SK-N-SH (cell line): ENCODE measurements around the gene VMP1. TPM values are rescaled to one million over a fixed set of nuclear protein-coding genes. Genes with fewer than 3 reads are reported as not detected.
A peak's percentile ranks its signal among the peaks of the same experiment; 100 is the strongest.
"Not testable (repeated sequence)": the region's sequence is repeated elsewhere in the genome, so short reads cannot be mapped to it uniquely, and the experiment has no call there.

Source experiments
- CTCF ChIA-PET: fragments of 300-600, 350-600 bp; formaldehyde crosslinking; extraction: SDS; loops from one replicate; lab custom pipeline; 2021; lab: Yijun Ruan, JAX
- POLR2A ChIA-PET: fragments of 350-600 bp; sonication (Branson Sonifier 250); formaldehyde crosslinking; extraction: SDS; loops from one replicate; lab custom pipeline; 2020; ENCODE audit warnings: antibody characterized with exemption, inconsistent platforms; lab: Yijun Ruan, JAX
- DNase-seq: peaks from one replicate; pipeline ENCODE4 v3.0.0; 2012
- H2AFZ ChIP-seq: fragments of 200-600 bp; sonication (generic); 2 replicates; pipeline ENCODE4 v1.8.1; 2016; ENCODE audit warnings: antibody characterized with exemption, mild to moderate bottlenecking, low read depth
- H3F3A ChIP-seq: fragments of 200-600 bp; sonication (generic); replicated peaks from 2 replicates; pipeline ENCODE3; 2016; ENCODE audit warnings: antibody characterized with exemption, mild to moderate bottlenecking; ENCODE audit not compliant: insufficient read depth
- H3K27ac ChIP-seq, 2 experiments: fragments of 200-500 bp in 1 of 2; fragments of 200-600 bp in 1 of 2; sonication (Bioruptor generic) in 1 of 2; sonication (generic), shearing (Covaris generic) in 1 of 2; 2 replicates each; pipeline versions ENCODE4 v1.5.1 to v1.6.1; 2014 to 2016; ENCODE audit warnings: low read depth in 2 of 2, inconsistent platforms in 1 of 2, low read length in 1 of 2, mild to moderate bottlenecking in 1 of 2, mixed read lengths in 1 of 2
- H3K27me3 ChIP-seq: fragments of 200-600 bp; sonication (generic), shearing (Covaris generic); 2 replicates; pipeline ENCODE4 v1.6.1; 2016; ENCODE audit warnings: mixed run types; ENCODE audit not compliant: insufficient read depth
- H3K36me3 ChIP-seq, 2 experiments: fragments of 200-500 bp in 1 of 2; fragments of 200-600 bp in 1 of 2; sonication (Bioruptor generic) in 1 of 2; sonication (generic) in 1 of 2; replicated peaks in 1 of 2; 2 replicates each; pipeline versions ENCODE3 to v1.5.1; 2014 to 2016; ENCODE audit warnings: low read length in 1 of 2, mild to moderate bottlenecking in 1 of 2; ENCODE audit not compliant: insufficient read depth in 2 of 2, control insufficient read depth in 1 of 2
- H3K4me1 ChIP-seq, 2 experiments: fragments of 200-500 bp in 1 of 2; fragments of 200-600 bp in 1 of 2; sonication (Bioruptor generic) in 1 of 2; sonication (generic), shearing (Covaris generic) in 1 of 2; 2 replicates each; pipeline versions ENCODE4 v1.5.1 to v1.6.1; 2014 to 2016; ENCODE audit warnings: low read depth in 1 of 2, low read length in 1 of 2, mixed run types in 1 of 2; ENCODE audit not compliant: insufficient read depth in 2 of 2, control insufficient read depth in 1 of 2
- H3K4me2 ChIP-seq: fragments of 200-600 bp; sonication (generic), shearing (Covaris generic); 2 replicates; pipeline ENCODE4 v1.6.1; 2017; ENCODE audit warnings: mixed run types
- H3K4me3 ChIP-seq, 2 experiments: fragments of 200-500 bp in 1 of 2; fragments of 200-600 bp in 1 of 2; sonication (Bioruptor generic) in 1 of 2; sonication (generic), shearing (Covaris generic) in 1 of 2; 2 replicates each; pipeline versions ENCODE4 v1.5.1 to v1.8.1; 2014 to 2016; ENCODE audit warnings: low read depth in 2 of 2, inconsistent platforms in 1 of 2, low read length in 1 of 2, mild to moderate bottlenecking in 1 of 2, mixed read lengths in 1 of 2, moderate library complexity in 1 of 2
- H3K79me2 ChIP-seq: fragments of 200-600 bp; sonication (generic); 2 replicates; pipeline ENCODE4 v1.8.1; 2017; ENCODE audit warnings: mild to moderate bottlenecking; ENCODE audit not compliant: insufficient read depth
- H3K9ac ChIP-seq: fragments of 200-600 bp; sonication (generic); 2 replicates; pipeline ENCODE4 v1.6.1; 2017; ENCODE audit warnings: mixed run types
- H3K9me2 ChIP-seq: fragments of 200-600 bp; sonication (generic); 2 replicates; pipeline ENCODE4 v1.6.1; 2017; ENCODE audit warnings: mixed run types
- H3K9me3 ChIP-seq: fragments of 200-600 bp; sonication (generic); 2 replicates; pipeline ENCODE4 v1.6.1; 2017; ENCODE audit warnings: mixed run types, mild to moderate bottlenecking, moderate library complexity
- H4K20me1 ChIP-seq: fragments of 200-600 bp; sonication (generic); 2 replicates; pipeline ENCODE4 v1.6.1; 2017; ENCODE audit warnings: mild to moderate bottlenecking, mixed run types; ENCODE audit not compliant: insufficient read depth
- EP300 ChIP-seq, 2 experiments: IDR thresholded peaks; 2 replicates each; pipeline versions ENCODE4 v1.4.0 to v1.6.1; 2012; ENCODE audit warnings: borderline replicate concordance in 1 of 2, low read depth in 1 of 2, low read length in 1 of 2
- FOXM1 ChIP-seq: IDR thresholded peaks from 2 replicates; pipeline ENCODE4 v1.4.0; 2012; ENCODE audit warnings: low read depth, mild to moderate bottlenecking
- GATA2 ChIP-seq: sonication (generic); formaldehyde crosslinking; IDR thresholded peaks from 2 replicates; pipeline ENCODE4 v1.5.0; 2020; ENCODE audit warnings: mild to moderate bottlenecking, missing genetic modification reagents
- JUND ChIP-seq: IDR thresholded peaks from 2 replicates; pipeline ENCODE4 v1.4.0; 2012
- MEF2A ChIP-seq: IDR thresholded peaks from 2 replicates; pipeline ENCODE4 v1.4.0; 2012; ENCODE audit warnings: low read depth, borderline replicate concordance
- MXI1 ChIP-seq: IDR thresholded peaks from 2 replicates; pipeline ENCODE4 v1.6.1; 2012; ENCODE audit warnings: mild to moderate bottlenecking, low read depth, low read length, improper control_type of control experiment
- POLR2AphosphoS5 ChIP-seq: IDR thresholded peaks from 2 replicates; pipeline ENCODE4 v1.6.1; 2012; ENCODE audit warnings: low read depth, low read length
- SIN3A ChIP-seq: IDR thresholded peaks from 2 replicates; pipeline ENCODE4 v1.6.1; 2012; ENCODE audit warnings: low read depth, mild to moderate bottlenecking, low read length, moderate library complexity, borderline replicate concordance
- TAF1 ChIP-seq: IDR thresholded peaks from 2 replicates; pipeline ENCODE4 v1.6.1; 2012; ENCODE audit warnings: low read depth, mild to moderate bottlenecking, low read length, moderate library complexity, borderline replicate concordance
- TCF12 ChIP-seq: IDR thresholded peaks from 2 replicates; pipeline ENCODE4 v1.4.0; 2012
- TEAD4 ChIP-seq: IDR thresholded peaks from 2 replicates; pipeline ENCODE4 v1.4.0; 2012; ENCODE audit warnings: mild to moderate bottlenecking, borderline replicate concordance; ENCODE audit not compliant: insufficient read depth
- YY1 ChIP-seq: IDR thresholded peaks from 2 replicates; pipeline ENCODE4 v1.4.0; 2012; ENCODE audit warnings: low read depth, mild to moderate bottlenecking
- WGBS: methylation state at CpG from one replicate; pipeline ENCODE4 v1.1.6; 2017; ENCODE audit warnings: low lambda C conversion rate; 5-methylcytosine and 5-hydroxymethylcytosine counted together
- polyA plus RNA-seq, 3 experiments: library from polyadenylated mRNA; depleted of rRNA; stranded (reverse); fragments of >200 nt; gene quantifications; 2 replicates each; pipeline ENCODE4 v1.2.3, GENCODE V29; 2012
- TF ChIP-seq, protein P1 (sequence below): fragments of 150-350 bp; IDR thresholded peaks from 2 replicates; pipeline ENCODE4 v1.6.1; 2017; ENCODE audit warnings: antibody characterized with exemption, low read length, low read depth, borderline replicate concordance
- TF ChIP-seq, protein P2 (sequence below): IDR thresholded peaks from 2 replicates; pipeline ENCODE4; 2012

VMP1 gene
- polyA plus RNA-seq, 1 of the 3 experiments (the other 2 are of a cell fraction) = 169 TPM

DNA sequence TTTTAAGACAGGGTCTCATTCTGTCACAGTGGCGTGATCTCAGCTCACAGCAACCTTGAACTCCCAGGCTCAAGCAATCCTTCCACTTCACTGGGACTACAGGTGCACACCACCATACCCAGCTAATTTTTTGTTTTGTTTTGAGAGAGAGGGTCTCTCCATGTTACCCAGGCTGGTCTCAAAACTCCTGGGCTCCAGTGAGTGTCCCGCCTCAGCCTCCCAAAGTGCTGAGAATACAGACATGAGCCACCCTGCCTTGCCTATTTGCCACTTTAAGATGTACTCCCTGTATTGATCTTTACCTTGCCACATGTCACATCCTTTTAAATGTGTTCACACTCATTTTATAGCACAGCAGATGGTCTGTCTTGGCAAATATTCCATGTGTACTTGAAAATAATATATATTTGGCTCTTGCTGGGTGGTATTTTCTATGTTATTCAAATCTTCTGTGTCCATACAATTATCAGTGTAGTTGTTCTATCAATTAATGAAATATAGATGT lies 50.5 kb downstream of the VMP1 start:
- CTCF ChIA-PET = interaction anchor here (1.2 to 1.5 kb wide), 2 partner anchors 101 to 279 kb away, joined by 3 to 7 read pairs; no protein-coding TSS in a partner anchor
- Histone ChIP-seq H3K9me2 (no peaks in the 10 kb centered on the region), H3K79me2 (peaks cover 65% of the 10 kb centered on the region), H2AFZ (no peak overlapping the region), H4K20me1 (no peaks in the 10 kb centered on the region), H3K9me3 (no peaks in the 10 kb centered on the region)
- no peak for TF ChIP-seq GATA2
- no peak for TF ChIP-seq TCF12
- no peak for TF ChIP-seq MEF2A
- no peak for TF ChIP-seq SIN3A
- TF ChIP-seq YY1 = no peak
- TF ChIP-seq, protein P1, sequence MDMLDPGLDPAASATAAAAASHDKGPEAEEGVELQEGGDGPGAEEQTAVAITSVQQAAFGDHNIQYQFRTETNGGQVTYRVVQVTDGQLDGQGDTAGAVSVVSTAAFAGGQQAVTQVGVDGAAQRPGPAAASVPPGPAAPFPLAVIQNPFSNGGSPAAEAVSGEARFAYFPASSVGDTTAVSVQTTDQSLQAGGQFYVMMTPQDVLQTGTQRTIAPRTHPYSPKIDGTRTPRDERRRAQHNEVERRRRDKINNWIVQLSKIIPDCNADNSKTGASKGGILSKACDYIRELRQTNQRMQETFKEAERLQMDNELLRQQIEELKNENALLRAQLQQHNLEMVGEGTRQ = no peak
- TF ChIP-seq TEAD4 = no peak
- no peak for TF ChIP-seq POLR2AphosphoS5
- TF ChIP-seq FOXM1 = no peak
- TF ChIP-seq TAF1 = no peak
- no peak for TF ChIP-seq EP300 (IDR thresholded peaks at IDR 0.05; ENCODE audit: borderline replicate concordance in 1 of 2, low read depth in 1 of 2, low read length in 1 of 2)
- TF ChIP-seq, protein P2, sequence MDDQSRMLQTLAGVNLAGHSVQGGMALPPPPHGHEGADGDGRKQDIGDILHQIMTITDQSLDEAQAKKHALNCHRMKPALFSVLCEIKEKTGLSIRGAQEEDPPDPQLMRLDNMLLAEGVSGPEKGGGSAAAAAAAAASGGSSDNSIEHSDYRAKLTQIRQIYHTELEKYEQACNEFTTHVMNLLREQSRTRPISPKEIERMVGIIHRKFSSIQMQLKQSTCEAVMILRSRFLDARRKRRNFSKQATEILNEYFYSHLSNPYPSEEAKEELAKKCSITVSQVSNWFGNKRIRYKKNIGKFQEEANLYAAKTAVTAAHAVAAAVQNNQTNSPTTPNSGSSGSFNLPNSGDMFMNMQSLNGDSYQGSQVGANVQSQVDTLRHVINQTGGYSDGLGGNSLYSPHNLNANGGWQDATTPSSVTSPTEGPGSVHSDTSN = no peak
- TF ChIP-seq JUND = no peak
- TF ChIP-seq MXI1 = no peak
- TF ChIP-seq, all 33 proteins: peak for 0
- peaks cover 0 to 44% of the 10 kb centered on the region in 2 experiments; a peak in 3 of 4 replicates for H3K4me1 ChIP-seq
- H3K4me3 ChIP-seq = no peak overlapping the region
- no peak for DNase-seq
- H3K9ac ChIP-seq = no peak overlapping the region
- H3K36me3 ChIP-seq = peaks cover 0 to 39% of the 10 kb centered on the region in 2 experiments
- peak overlapping the region; percentile 91 to 99; a peak in 3 of 4 replicates for H3K27ac ChIP-seq
- no peak overlapping the region for H3K4me2 ChIP-seq
- WGBS = 90% methylated on average over 2 of the region's 2 CpGs
- POLR2A ChIA-PET = no interaction called here
- H3K27me3 ChIP-seq = no peaks in the 10 kb centered on the region
- peaks cover 70% of the 10 kb centered on the region for H3F3A ChIP-seq

DNA sequence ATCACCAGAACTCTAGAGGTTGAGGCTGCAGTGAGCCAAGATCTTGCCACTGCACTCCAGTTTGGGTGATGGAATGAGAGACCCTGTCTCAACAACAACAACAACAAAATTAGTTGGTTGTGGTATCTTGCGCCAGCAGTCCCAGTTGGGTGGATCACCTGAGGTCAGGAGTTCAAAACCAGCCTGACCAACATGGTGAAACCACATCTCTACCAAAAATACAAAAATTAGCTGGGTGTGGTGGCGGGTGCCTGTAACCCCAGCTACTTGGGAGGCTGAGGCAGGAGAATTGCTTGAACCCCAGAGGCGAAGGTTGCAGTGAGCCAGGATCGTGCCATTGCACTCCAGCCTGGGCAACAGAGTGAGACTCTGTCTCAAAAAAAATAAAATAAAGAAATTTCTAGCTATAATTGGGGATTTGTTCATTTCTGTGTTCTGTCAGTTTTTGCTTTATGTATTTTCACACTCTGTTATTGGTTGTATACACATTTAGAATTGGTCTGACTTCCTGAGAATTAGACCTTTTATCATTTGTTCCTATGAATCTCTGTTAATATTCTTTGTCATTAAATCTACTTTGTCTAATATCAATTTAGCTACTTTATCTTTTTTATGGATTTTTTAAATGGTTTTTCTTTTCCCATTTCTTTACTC lies 51.7 kb downstream of the VMP1 start:
- H3K9ac ChIP-seq, H3K4me3 ChIP-seq, H3K9me3 ChIP-seq, DNase-seq, POLR2A ChIA-PET, H3K27me3 ChIP-seq, H3K4me2 ChIP-seq, H4K20me1 ChIP-seq, H3K9me2 ChIP-seq, H2AFZ ChIP-seq: not testable (repeated sequence)
- Histone ChIP-seq H3K4me1 (peaks cover 0 to 45% of the 10 kb centered on the region in 2 experiments; a peak in 3 of 4 replicates), H3K27ac (peak overlapping the region in 1 of 2 experiments; percentile 99; a peak in 2 of 4 replicates), H3K79me2 (peaks cover 55% of the 10 kb centered on the region), H3F3A (peaks cover 71% of the 10 kb centered on the region), H3K36me3 (peaks cover 0 to 39% of the 10 kb centered on the region in 2 experiments)
- 100% methylated on average over 4 of the region's 4 CpGs for WGBS
- CTCF ChIA-PET = interaction anchor here (0.6 to 1.4 kb wide), 5 partner anchors 12 to 673 kb away, joined by 3 to 7 read pairs (median 3); no protein-coding TSS in a partner anchor
